Measurements from ENCODE around the gene RAVER2.
A peak's percentile ranks its signal among the peaks of the same experiment; 100 is the strongest.

The RAVER2 gene

GRCh38 chr1:64847666-64848065 is 102.8 kb downstream of the RAVER2 start:
- DNase-seq = no peak

- peak in 1 of 14 donors; percentile 48 for DNase-seq
Observed at GRCh38 chr1:64848136-64848535, 103.3 kb downstream of the RAVER2 start.

DNA sequence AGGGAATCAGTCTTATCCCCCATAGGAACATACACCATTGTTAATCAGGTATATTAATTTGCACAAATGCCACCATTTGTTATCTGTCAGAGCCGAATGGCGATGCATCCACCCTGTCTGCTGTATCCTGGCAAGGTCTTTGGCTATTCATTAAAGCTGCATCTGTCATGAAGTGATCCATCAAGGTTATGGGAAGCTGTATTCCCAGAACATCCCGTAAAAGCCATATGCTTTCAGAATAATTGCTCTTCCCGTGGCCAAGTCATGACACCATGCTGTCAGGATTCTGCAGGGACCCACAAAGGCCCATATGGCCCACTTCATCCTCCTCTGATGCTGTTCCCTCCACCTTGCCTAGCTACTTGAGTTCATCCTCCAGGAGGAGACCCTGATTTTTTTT is 103.9 kb downstream of the RAVER2 start:
- peak in 1 of 14 donors; percentile 82 for DNase-seq

GRCh38 chr1:64849942-64850341 is 105.1 kb downstream of the RAVER2 start:
- no peak for DNase-seq

- peak in 1 of 14 donors; percentile 89 for DNase-seq
Observed at GRCh38 chr1:64850846-64851245, 106.0 kb downstream of the RAVER2 start.

DNA sequence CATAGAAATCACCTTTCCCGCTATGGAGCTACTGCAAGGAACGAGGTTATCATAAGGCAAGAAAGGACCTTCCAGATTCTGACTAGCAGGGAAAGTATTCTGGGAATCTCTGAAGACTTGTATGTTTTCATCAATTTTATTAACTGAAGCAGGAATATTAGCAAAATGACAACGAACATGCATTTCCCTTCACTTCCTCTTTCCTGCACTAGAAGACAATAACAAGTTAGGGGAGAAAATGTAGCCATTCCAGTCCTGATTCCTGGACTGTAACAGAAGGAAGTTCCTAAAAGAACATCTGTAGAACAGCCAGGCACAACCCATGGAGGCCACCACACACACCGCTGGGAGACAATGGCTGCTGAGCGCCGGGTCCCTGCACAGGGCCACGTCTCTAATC is 106.8 kb downstream of the RAVER2 start:
- DNase-seq = no peak

DNA sequence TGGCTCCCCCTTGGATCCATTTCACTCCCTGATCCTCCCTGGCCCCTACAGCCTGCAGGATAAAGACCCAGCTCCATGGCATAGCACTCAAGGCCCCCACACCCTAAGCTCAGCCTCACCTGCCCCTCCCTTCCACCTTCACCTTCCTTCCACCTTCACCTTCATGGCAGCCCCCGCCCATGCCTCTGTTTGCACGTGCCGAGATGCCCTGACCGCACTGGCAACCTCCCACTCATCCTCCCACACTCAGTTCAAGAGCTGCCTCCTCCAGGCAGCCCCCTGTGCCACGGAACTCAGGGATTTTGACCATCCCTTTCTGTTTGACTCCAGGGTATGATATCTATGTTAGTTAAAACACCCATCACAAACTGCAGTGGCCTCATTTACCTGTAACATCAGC is 109.8 kb downstream of the RAVER2 start:
- DNase-seq = no peak

- no peak for DNase-seq
Observed at GRCh38 chr1:64855557-64855956, 110.7 kb downstream of the RAVER2 start.

DNA sequence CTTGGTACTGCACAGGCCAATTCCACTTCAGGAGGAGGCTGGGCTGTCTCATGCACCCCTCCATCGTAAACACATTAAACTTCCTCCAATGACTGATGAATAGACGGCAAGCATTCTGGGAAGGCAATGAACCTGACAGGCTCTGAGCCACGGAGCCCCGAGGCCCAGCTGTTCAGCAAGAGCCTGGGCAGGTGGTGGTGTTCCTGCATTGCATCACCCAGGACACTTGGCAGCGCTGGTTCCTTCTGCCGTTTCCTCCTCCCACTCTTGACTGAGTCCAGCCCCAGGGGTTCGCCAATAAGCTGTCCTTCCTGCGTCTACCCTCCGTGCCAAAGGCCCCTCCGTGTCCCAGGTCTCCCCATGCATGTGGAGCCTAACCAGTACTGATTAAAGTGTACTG is 111.7 kb downstream of the RAVER2 start:
- DNase-seq = peak in 1 of 14 donors; percentile 81

DNA sequence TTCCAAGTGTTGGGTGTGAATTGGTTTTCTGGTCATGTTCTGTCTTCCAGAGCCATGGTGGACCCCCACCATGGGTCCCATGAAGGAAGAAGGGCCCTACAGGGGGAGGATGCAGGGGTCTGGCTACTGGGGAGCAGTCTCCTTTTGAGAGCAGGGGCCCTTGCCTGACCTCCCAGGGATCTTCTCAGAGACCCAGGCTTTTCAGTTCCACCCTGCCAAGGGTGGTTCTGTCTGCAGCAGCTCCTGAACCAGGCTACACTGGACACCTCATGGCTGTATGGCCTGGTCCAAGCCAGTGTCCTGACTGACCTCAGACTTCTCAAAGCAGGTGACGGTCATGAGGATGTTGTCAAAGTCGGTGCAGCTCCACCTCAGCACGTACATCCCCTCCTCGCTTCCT is 112.5 kb downstream of the RAVER2 start:
- DNase-seq = no peak

DNA sequence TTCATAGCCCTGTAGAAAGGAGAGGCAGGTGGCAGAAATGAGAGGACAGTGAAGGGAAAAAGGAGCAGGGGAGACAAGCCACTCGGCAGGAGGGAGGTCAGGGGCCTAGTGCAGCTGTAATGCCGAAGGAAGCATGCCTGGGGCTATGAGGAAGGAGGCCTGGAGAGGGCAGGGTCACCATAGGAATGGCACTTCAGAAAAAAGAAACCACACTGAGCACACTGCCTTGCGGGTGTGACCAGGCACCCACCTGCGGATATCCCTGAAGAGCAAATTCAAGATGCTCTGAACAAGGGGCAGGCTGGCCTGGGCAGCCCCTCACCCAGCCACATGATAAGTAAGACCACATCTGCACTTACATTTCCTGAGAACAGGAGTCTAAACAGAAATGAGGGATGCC is 116.7 kb downstream of the RAVER2 start:
- no peak for DNase-seq

- peak in 5 of 14 donors; percentile 8 to 22 (median 14) for DNase-seq
Observed at GRCh38 chr1:64864018-64864940, 119.4 kb downstream of the RAVER2 start.

DNA sequence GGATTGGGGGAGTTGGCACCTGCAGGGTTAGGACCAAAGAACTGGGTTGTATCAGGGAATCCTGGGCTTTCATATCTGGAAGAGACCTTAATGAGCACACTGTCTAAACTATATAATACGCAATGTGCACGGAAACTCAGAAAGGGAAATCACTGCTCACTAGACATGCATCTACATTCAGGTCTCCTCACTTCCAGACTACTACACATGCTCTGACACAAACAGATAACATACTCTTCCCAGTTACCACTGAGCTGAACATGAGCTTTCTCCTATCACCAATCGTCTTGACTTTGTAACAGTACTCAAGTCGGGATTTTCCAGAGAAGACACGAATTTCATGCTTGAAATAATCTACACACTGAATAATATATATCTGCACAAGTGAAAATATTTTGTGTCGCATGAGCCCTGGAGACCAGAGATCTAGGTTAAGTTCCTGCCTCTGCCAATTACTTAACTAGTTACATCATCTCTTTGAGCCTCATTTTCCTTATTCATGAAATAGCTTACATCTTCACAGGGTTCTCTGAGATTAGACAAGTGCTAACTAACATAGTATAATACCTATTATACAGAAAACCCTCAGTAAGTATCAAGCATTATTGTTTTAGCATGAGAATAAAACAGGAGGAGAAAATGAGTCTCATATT is 120.4 kb downstream of the RAVER2 start:
- DNase-seq = no peak

- no peak for DNase-seq
Observed at GRCh38 chr1:64866689-64867088, 121.8 kb downstream of the RAVER2 start.

GRCh38 chr1:64867266-64867665 is 122.4 kb downstream of the RAVER2 start:
- no peak for DNase-seq

GRCh38 chr1:64871256-64871655 is 126.4 kb downstream of the RAVER2 start:
- no peak for DNase-seq

- DNase-seq = no peak
Observed at GRCh38 chr1:64872067-64872466, 127.2 kb downstream of the RAVER2 start.

DNA sequence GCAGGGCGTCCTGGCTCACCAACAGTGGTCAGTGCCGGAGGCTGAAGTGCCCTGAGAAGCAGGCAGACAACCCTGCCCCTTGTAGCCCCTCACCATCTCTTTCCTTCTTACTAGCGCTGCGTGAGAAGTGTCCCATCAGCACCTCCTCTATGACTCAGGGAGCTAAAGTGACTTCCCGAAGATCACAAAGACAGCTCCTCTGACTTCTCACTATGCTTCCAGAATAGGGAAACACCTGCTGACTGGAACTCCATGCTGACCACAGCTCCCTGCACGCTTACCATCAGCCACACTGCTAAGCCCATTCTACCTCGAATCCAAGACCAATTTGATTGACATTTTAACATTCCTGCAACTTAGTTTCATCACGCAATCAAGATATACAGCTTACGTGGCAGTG is 128.7 kb downstream of the RAVER2 start:
- no peak for DNase-seq

DNA sequence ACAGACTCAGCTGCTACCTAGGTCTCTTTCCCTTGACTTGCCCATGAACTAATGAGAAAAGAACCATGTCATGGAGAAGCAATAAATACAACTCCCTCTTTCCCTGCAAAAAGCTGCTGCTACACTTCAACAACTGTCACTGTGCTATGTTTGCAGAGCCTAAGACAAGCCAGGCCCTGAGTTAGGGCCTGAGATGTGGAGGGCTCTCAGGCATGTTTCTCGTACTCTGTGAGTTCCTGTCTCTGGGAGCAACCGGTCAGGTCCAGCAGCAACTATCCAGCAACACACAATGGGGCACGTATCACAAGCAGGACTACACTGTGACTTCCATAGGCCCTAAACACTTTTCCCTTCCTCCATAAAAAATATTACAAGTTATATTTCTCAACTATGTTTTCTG is 129.8 kb downstream of the RAVER2 start:
- no peak for DNase-seq

DNA sequence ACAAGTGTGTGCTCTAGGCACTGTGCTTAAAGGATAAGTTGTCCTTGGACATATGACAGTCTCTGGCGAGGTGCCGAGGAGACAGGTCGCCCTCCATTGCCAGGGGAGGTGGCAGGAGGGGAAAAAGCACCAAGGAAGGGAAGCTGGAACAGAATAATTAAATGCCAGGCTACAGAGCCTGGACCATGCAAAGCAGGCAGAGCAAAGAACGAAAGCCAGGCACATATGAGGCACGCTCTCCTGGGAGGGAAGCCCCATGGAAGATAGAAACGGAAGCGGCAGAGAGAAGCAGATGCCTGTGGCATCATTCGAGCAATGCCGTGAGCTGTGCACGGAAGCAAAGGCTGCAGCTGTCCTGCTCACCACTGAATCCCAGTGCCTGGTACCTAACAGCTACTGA is 130.2 kb downstream of the RAVER2 start:
- DNase-seq = no peak

GRCh38 chr1:64875606-64876005 is 130.7 kb downstream of the RAVER2 start:
- DNase-seq = no peak

GRCh38 chr1:64877151-64877550 is 132.3 kb downstream of the RAVER2 start:
- no peak for DNase-seq

DNA sequence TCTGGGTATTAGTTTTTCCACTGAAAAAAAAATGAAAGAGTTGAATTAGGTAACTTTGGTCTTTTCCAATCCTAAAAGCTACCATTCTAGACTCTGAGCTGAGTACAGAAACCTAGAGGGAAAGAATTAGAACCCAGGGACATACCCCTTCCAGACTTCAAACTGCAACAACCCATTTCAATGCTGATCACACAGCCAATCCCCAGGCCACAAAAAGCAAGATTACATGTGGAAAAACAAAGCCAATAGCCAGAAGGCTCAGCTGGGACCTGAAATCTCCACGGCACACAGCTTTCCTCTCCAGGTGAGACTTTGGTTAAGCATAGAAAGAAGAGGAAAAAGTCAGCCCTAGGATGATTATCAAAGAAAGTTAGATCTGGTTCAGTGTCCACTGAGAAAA is 132.7 kb downstream of the RAVER2 start:
- DNase-seq = no peak

- no peak for DNase-seq
Observed at GRCh38 chr1:64878090-64878489, 133.2 kb downstream of the RAVER2 start.

All from C1 segment of cervical spinal cord (tissue), 14 donors.